ENCODE data around the gene TUBG1.
"Not testable (repeated sequence)": the region's sequence is repeated elsewhere in the genome, so short reads cannot be mapped to it uniquely, and the experiment has no call there.

TUBG1 gene

DNA sequence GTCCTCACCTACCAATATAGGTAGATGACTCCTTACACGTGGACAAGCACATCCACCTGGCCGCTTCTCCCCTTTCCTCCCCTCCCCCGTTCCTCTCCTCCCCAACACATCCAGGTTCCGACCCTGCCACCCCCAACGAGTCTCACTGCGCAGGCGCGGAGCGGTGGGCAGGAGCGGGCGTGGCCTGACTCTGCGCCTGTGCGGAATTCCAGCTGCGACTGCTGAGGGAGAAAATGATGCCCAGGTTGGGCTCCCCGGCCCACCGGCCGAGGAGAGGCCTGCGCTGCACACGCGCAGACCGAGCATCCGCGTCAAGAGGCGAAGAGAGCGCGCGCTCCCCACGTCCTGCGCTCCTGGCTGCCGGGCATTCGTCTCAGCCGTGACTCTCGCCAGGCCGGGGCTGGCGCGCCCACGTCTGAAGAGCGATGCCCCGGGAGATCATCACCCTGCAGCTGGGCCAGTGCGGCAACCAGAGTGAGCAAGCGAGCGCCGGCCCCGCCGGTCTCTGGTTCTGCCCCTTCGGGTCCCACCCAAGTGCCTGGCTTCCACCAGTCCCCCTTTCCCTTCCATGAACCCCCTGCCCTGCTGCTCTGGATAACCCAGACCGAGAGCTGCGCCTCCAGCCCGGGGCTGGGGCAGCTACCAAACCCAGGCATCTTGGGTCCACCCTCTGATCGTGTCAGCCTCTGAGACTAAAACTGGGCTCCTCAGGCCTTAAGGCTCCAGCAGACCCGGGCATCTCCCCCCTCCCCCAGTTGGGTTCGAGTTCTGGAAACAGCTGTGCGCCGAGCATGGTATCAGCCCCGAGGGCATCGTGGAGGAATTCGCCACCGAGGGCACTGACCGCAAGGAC, 49.8 kb downstream of the TUBG1 start, which contains the start of gene TUBG2:
TSS of gene TUBG2 (plus strand) at position 206 of the 853 bp plus-strand sequence. CDS start at position 426, 220 bp downstream.
- Mint-ChIP-seq H3K36me3 (peaks cover 2 to 17% of the 10 kb centered on the region in 2 donors), H3K9me3 (peaks cover 0 to 5% of the 10 kb centered on the region in 2 donors), H3K27me3 (peaks cover 16 to 24% of the 10 kb centered on the region in 2 donors), H3K27ac (peak within 1 kb of the TSS; percentile 88), H3K4me1 (peaks cover 22 to 50% of the 10 kb centered on the region in 2 donors), H3K4me3 (peak within 1 kb of the TSS; percentile 90 to 92)
- DNase-seq (peak; percentile 72), ATAC-seq (replicated peaks) (peak; percentile 58 to 68)

GRCh38 chr17:42659932-42660274, 50.4 kb downstream of the TUBG1 start:
- Mint-ChIP-seq H3K4me3 (peak overlapping the region; percentile 90 to 92), H3K36me3 (peaks cover 2 to 19% of the 10 kb centered on the region in 2 donors), H3K4me1 (peaks cover 19 to 44% of the 10 kb centered on the region in 2 donors), H3K27me3 (peaks cover 10 to 18% of the 10 kb centered on the region in 2 donors)
- not testable (repeated sequence) for DNase-seq; H3K27ac Mint-ChIP-seq; ATAC-seq (replicated peaks); H3K9me3 Mint-ChIP-seq

DNA sequence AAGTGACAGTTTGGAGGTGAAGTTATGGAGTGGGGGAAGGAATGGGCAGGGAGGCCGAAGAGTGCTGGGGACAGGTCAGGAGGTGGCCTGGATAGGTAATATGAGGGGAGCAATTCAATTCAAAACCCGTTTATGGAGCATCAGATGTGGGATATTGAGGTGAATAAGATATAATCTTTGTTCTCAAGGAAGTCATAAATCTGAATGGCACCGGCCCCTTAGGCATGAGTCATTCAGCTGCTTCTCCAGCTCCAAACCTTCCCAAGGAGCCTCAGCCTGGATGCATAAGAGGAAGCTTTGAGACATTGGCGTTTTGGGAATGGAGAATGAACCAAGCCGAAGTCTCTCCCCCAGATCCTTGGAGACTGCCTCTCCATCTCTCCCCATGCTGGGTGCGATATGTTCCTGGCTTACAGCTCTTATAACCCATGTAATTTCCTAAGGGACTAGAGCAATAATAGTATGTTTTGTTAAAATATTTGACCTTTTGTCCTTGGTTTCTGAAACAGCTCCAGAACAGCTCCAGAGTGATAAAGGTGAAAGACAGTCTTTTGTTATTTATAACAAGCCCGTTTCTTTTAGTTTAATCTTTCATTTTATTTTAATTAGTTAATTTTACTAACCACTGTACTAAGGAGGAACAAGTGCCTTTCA, 51.3 kb downstream of the TUBG1 start:
- no peak overlapping the region for H3K27ac Mint-ChIP-seq
- no peak overlapping the region for H3K4me3 Mint-ChIP-seq
- DNase-seq = no peak
- H3K4me1 Mint-ChIP-seq = peaks cover 15 to 36% of the 10 kb centered on the region in 2 donors
- peaks cover 14 to 16% of the 10 kb centered on the region in 2 donors for H3K27me3 Mint-ChIP-seq
- peaks cover 0 to 5% of the 10 kb centered on the region in 2 donors for H3K9me3 Mint-ChIP-seq
- peaks cover 9 to 26% of the 10 kb centered on the region in 2 donors for H3K36me3 Mint-ChIP-seq
- no peak for ATAC-seq (replicated peaks)

Data from stimulated activated naive B cell treated with anti-CD40 and anti-IgM and Interleukin-4, amounts not matched to agents 10 μg/mL and 1 μg/mL and 100 μg/mL, for 72 hours (primary cell).